Lung (tissue), 12 donors: Measurements from ENCODE around the gene NDUFC1. TPM values are rescaled to one million over a fixed set of nuclear protein-coding genes. Genes with fewer than 3 reads are reported as not detected.

Experiments used
- ATAC-seq: fragments of 200-7000 bp; cut with Tn5 transposase; one replicate; pipeline ENCODE4 v1.9.1; 2020; ENCODE audit warnings: moderate number of reproducible peaks; ENCODE audit not compliant: insufficient read depth, low FRiP score
- DNase-seq, 3 donors: peaks; one replicate each; pipeline ENCODE4 v3.0.0-alpha.2; 2013 to 2017
- H3K27ac ChIP-seq, 2 donors: one replicate each; pipeline ENCODE4 v1.5.1; 2013; ENCODE audit warnings: mild to moderate bottlenecking in 2 of 2, moderate library complexity in 2 of 2, control low read depth in 1 of 2, inconsistent platforms in 1 of 2, low read depth in 1 of 2, low read length in 1 of 2
- H3K27me3 ChIP-seq, 3 donors: one replicate each; pipeline ENCODE4 v1.5.1; 2013; ENCODE audit warnings: low read length in 2 of 3; ENCODE audit not compliant: control insufficient read depth in 3 of 3, insufficient read depth in 3 of 3
- H3K36me3 ChIP-seq, 4 donors: one replicate each; pipeline ENCODE4 v1.5.1; 2013; ENCODE audit warnings: low read length in 4 of 4, mild to moderate bottlenecking in 1 of 4, moderate library complexity in 1 of 4; ENCODE audit not compliant: control insufficient read depth in 4 of 4, insufficient read depth in 4 of 4
- H3K4me1 ChIP-seq, 5 donors: one replicate each; pipeline ENCODE4 v1.5.1; 2013; ENCODE audit warnings: low read length in 5 of 5, mild to moderate bottlenecking in 2 of 5, moderate library complexity in 1 of 5; ENCODE audit not compliant: control insufficient read depth in 5 of 5, insufficient read depth in 5 of 5
- H3K4me3 ChIP-seq: one replicate; pipeline ENCODE4 v1.5.1; 2013; ENCODE audit warnings: mild to moderate bottlenecking, control low read depth, moderate library complexity
- H3K9ac ChIP-seq, 2 donors: one replicate each; pipeline ENCODE4 v1.5.1; 2013; ENCODE audit warnings: low read length in 2 of 2, control low read depth in 1 of 2; ENCODE audit not compliant: insufficient read depth in 1 of 2
- H3K9me3 ChIP-seq, 4 donors: one replicate each; pipeline ENCODE4 v1.5.1; 2013; ENCODE audit warnings: low read length in 3 of 4, mild to moderate bottlenecking in 1 of 4, moderate library complexity in 1 of 4; ENCODE audit not compliant: control insufficient read depth in 4 of 4, insufficient read depth in 3 of 4
- WGBS, 2 donors: extraction: QIAGEN DNeasy Blood & Tissue Kit; methylation state at CpG; one replicate each; pipeline ENCODE4 v1.1.7; 2013; 5-methylcytosine and 5-hydroxymethylcytosine counted together
- polyA plus RNA-seq, 2 donors: library from polyadenylated mRNA; stranded (reverse); fragments of 200-250 nt; gene quantifications; one replicate each; pipeline ENCODE4 v1.2.1, GENCODE V29; 2013
- total RNA-seq, 2 donors: library from RNA; depleted of rRNA in 1 of 2; stranded (reverse); fragments of >200 nt in 1 of 2; gene quantifications; one replicate each; pipeline ENCODE4 v1.2.1, GENCODE V29; 2014 to 2021
- TF ChIP-seq, protein P1 (sequence below): IDR thresholded peaks from 2 replicates; pipeline ENCODE4 v1.5.1; 2012; ENCODE audit warnings: mild to moderate bottlenecking; ENCODE audit errors: control extremely low read depth, extremely low read depth
- donor health status: control.
- donor health status: control.
- donor health status: Bipolar disorder and iron deficiency.
- donor health status: healthy.
- donor health status: DM: yes; HTN: yes; CAD: no.

NDUFC1 gene
- total and polyA plus RNA-seq, 4 donors, result 45.0 to 122 (median 52.0) TPM

- Histone ChIP-seq H3K4me1 (peaks cover 0 to 11% (median 1%) of the 10 kb centered on the region in 5 donors), H3K27me3 (peaks cover 0 to 37% (median 36%) of the 10 kb centered on the region in 3 donors), H3K4me3 (no peak overlapping the region), H3K9ac (no peak overlapping the region), H3K27ac (no peak overlapping the region), H3K36me3 (no peaks in the 10 kb centered on the region), H3K9me3 (peaks cover 0 to 2% (median 0%) of the 10 kb centered on the region in 4 donors)
- WGBS, 2 donors, result 95 to 98% methylated on average over 1 of the region's 1 CpG
- no peak for DNase-seq
- TF ChIP-seq, protein P1, sequence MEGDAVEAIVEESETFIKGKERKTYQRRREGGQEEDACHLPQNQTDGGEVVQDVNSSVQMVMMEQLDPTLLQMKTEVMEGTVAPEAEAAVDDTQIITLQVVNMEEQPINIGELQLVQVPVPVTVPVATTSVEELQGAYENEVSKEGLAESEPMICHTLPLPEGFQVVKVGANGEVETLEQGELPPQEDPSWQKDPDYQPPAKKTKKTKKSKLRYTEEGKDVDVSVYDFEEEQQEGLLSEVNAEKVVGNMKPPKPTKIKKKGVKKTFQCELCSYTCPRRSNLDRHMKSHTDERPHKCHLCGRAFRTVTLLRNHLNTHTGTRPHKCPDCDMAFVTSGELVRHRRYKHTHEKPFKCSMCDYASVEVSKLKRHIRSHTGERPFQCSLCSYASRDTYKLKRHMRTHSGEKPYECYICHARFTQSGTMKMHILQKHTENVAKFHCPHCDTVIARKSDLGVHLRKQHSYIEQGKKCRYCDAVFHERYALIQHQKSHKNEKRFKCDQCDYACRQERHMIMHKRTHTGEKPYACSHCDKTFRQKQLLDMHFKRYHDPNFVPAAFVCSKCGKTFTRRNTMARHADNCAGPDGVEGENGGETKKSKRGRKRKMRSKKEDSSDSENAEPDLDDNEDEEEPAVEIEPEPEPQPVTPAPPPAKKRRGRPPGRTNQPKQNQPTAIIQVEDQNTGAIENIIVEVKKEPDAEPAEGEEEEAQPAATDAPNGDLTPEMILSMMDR, result no peak
- ATAC-seq, result no peak
Measured at GRCh38 chr4:139274790-139275189, 27.5 kb downstream of the NDUFC1 start.

- peaks cover 0 to 2% (median 0%) of the 10 kb centered on the region in 5 donors for H3K4me1 ChIP-seq
- DNase-seq (no peak), ATAC-seq (no peak)
- H3K9me3 ChIP-seq, result peaks cover 0 to 2% (median 0%) of the 10 kb centered on the region in 4 donors
- H3K27ac ChIP-seq, result no peak overlapping the region
- TF ChIP-seq, protein P1, result no peak
- no peaks in the 10 kb centered on the region for H3K36me3 ChIP-seq
- peaks cover 0 to 28% (median 27%) of the 10 kb centered on the region in 3 donors for H3K27me3 ChIP-seq
- no peak overlapping the region for H3K9ac ChIP-seq
- H3K4me3 ChIP-seq, result no peak overlapping the region
- 92 to 94% methylated on average over 1 of the region's 1 CpG for WGBS, 2 donors
Measured at GRCh38 chr4:139273835-139274234, 28.4 kb downstream of the NDUFC1 start.

DNA sequence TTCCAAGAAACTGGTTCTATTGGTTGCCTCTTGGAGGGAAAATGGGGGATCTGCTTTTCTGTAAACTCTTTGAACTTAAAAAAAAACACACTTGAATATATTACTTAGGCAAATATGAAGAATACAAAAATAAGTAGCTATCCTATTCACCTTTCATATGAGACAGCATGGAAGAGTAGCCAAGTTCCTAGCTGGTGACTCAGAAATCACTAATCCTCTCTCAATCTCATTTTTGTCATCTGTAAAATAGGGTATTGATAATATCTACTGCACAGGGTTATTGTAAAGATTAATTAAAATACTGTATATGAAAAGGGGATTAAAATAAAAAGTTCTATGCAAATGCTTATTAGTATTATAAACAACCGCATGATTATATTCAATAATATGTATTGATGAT lies 35.0 kb downstream of the NDUFC1 start:
- ATAC-seq (no peak), DNase-seq (no peak)
- peaks cover 0 to 5% (median 0%) of the 10 kb centered on the region in 5 donors for H3K4me1 ChIP-seq
- WGBS, 2 donors, result 94 to 95% methylated on average over 1 of the region's 1 CpG
- no peak overlapping the region for H3K9ac ChIP-seq
- H3K27ac ChIP-seq, result no peak overlapping the region
- H3K36me3 ChIP-seq, result no peaks in the 10 kb centered on the region
- H3K9me3 ChIP-seq, result no peaks in the 10 kb centered on the region
- TF ChIP-seq, protein P1, result no peak
- H3K27me3 ChIP-seq, result no peaks in the 10 kb centered on the region
- H3K4me3 ChIP-seq, result no peak overlapping the region

DNA sequence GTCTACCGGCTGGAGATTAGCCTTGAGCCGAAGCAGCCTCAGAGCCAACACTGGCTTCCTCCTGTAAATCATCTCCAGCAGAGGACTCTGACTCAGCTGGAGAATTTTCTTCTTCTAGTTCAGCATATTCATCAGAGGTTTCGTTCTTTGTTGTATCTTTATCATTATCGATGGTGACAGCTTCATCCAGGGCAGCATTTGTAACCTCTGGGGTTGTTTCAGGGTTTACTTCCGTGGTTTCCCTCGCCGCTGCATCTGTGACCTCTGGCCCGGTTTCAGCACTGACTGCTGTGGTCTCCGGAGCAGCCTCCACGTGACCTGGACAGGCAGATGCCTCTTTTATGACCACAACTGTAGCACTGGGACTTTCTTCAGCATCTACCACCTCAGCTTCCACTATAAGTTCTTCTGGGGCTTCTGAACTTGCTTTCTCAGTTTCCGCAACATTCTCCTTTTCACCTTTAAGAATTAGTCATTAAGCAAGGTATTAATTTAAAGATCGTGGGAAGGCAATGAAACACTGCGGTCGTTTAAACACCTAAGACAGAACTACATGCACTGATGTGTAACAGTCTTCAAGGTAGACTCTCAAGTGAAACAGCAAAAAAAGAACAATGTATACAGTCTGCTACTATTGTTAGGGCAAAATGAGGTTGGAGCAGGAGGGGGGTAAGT lies 35.6 kb downstream of the NDUFC1 start:
- Histone ChIP-seq H3K27me3 (no peaks in the 10 kb centered on the region), H3K4me3 (no peak overlapping the region), H3K27ac (peak overlapping the region in 1 of 2 donors; percentile 3), H3K9me3 (no peaks in the 10 kb centered on the region), H3K9ac (peak overlapping the region in 1 of 2 donors; percentile 40), H3K4me1 (peaks cover 0 to 5% (median 0%) of the 10 kb centered on the region in 5 donors), H3K36me3 (no peaks in the 10 kb centered on the region)
- TF ChIP-seq, protein P1, result no peak
- DNase-seq, result peak; percentile 20 to 58 (median 42)
- peak; percentile 41 for ATAC-seq
- WGBS, 2 donors, result 18 to 22% methylated on average over 14 of the region's 14 CpGs
